Neural cell (in vitro differentiated cells): Measurements from ENCODE around the gene SPHK2. TPM values are rescaled to one million over a fixed set of nuclear protein-coding genes. Genes with fewer than 3 reads are reported as not detected.

Experiments
- H2AFZ ChIP-seq: fragments of 200-600, 300-800 bp; sonication (generic), shearing (Covaris generic); 2 replicates; pipeline ENCODE4 v1.6.0; 2014; ENCODE audit warnings: low read depth, mild to moderate bottlenecking, antibody characterized with exemption, low read length, moderate library complexity
- H3F3A ChIP-seq: fragments of 200-600 bp; shearing (Covaris generic); 2 replicates; pipeline ENCODE4 v1.6.1; 2016; ENCODE audit warnings: mild to moderate bottlenecking, moderate library complexity, mixed read lengths, antibody characterized with exemption, low read length; ENCODE audit not compliant: insufficient read depth, poor library complexity, severe bottlenecking
- H3K27ac ChIP-seq: fragments of 200-600, 300-800 bp; sonication (generic), shearing (Covaris generic); 2 replicates; pipeline ENCODE4 v1.5.1; 2014; ENCODE audit warnings: mild to moderate bottlenecking, low read length, moderate library complexity
- H3K27me3 ChIP-seq: fragments of 300-800, 200-600 bp; sonication (generic), shearing (Covaris generic); 2 replicates; pipeline ENCODE4 v1.6.0; 2014; ENCODE audit warnings: mild to moderate bottlenecking, low read depth, low read length, moderate library complexity; ENCODE audit not compliant: insufficient read depth
- H3K36me3 ChIP-seq: fragments of 300-800, 200-600 bp; sonication (generic), shearing (Covaris generic); 2 replicates; pipeline ENCODE4 v1.5.1; 2014; ENCODE audit warnings: mild to moderate bottlenecking, antibody characterized with exemption, low read length, moderate library complexity; ENCODE audit not compliant: insufficient read depth
- H3K4me2 ChIP-seq: fragments of 300-800, 200-600 bp; sonication (generic), shearing (Covaris generic); 2 replicates; pipeline ENCODE4 v1.6.0; 2014; ENCODE audit warnings: mild to moderate bottlenecking, low read length
- H3K4me3 ChIP-seq: fragments of 300-800, 200-600 bp; sonication (generic), shearing (Covaris generic); 2 replicates; pipeline ENCODE4 v1.5.1; 2014; ENCODE audit warnings: mild to moderate bottlenecking, low read length, moderate library complexity
- H3K79me2 ChIP-seq: fragments of 200-600 bp; shearing (Covaris generic); replicated peaks from 2 replicates; pipeline ENCODE4 v1.6.0; 2014; ENCODE audit warnings: mild to moderate bottlenecking, low read length, moderate library complexity; ENCODE audit not compliant: insufficient read depth
- H3K9ac ChIP-seq: fragments of 300-800, 200-600 bp; sonication (generic), shearing (Covaris generic); 2 replicates; pipeline ENCODE4 v1.6.1; 2016; ENCODE audit warnings: mild to moderate bottlenecking, low read length, mixed read lengths
- H3K9me2 ChIP-seq: fragments of 200-600 bp; shearing (Covaris generic); 2 replicates; pipeline ENCODE4 v1.6.1; 2016; ENCODE audit warnings: mild to moderate bottlenecking, low read length, mixed read lengths; ENCODE audit not compliant: insufficient read depth
- H3K9me3 ChIP-seq: fragments of 200-600, 300-800 bp; sonication (generic), shearing (Covaris generic); 2 replicates; pipeline ENCODE4 v1.6.1; 2016; ENCODE audit warnings: mild to moderate bottlenecking, mixed run types, low read length, moderate library complexity, mixed read lengths
- H4K20me1 ChIP-seq: fragments of 200-600 bp; shearing (Covaris generic); 2 replicates; pipeline ENCODE4 v1.6.1; 2016; ENCODE audit warnings: mild to moderate bottlenecking, mixed run types; ENCODE audit not compliant: insufficient read depth
- EP300 ChIP-seq: fragments of 450-650 bp; conservative IDR thresholded peaks from 2 replicates; pipeline ENCODE4 v1.6.1; 2014; ENCODE audit warnings: antibody characterized with exemption, mild to moderate bottlenecking, moderate library complexity; ENCODE audit not compliant: poor library complexity, severe bottlenecking
- EZH2 ChIP-seq: fragments of 200-600, 300-800 bp; shearing (Covaris generic), sonication (generic); IDR thresholded peaks from 2 replicates; pipeline ENCODE4 v1.6.1; 2014; ENCODE audit warnings: antibody characterized with exemption, low read length, borderline replicate concordance, mild to moderate bottlenecking; ENCODE audit not compliant: insufficient read depth, poor library complexity, severe bottlenecking
- MXI1 ChIP-seq: fragments of 450-650 bp; conservative IDR thresholded peaks from 2 replicates; pipeline ENCODE4 v1.6.1; 2014; ENCODE audit warnings: antibody characterized with exemption, mild to moderate bottlenecking; ENCODE audit not compliant: poor library complexity, severe bottlenecking
- POLR2AphosphoS5 ChIP-seq: IDR thresholded peaks from 2 replicates; pipeline ENCODE4 v1.6.1; 2012
- RAD21 ChIP-seq: fragments of 450-650 bp; conservative IDR thresholded peaks from 2 replicates; pipeline ENCODE4 v1.6.1; 2014; ENCODE audit warnings: antibody characterized with exemption, mild to moderate bottlenecking, moderate library complexity
- SMC3 ChIP-seq: fragments of 450-650 bp; conservative IDR thresholded peaks from 2 replicates; pipeline ENCODE4 v1.6.1; 2014; ENCODE audit warnings: antibody characterized with exemption, mild to moderate bottlenecking, moderate library complexity; ENCODE audit not compliant: poor library complexity
- TAF1 ChIP-seq: IDR thresholded peaks from 2 replicates; pipeline ENCODE4 v1.6.1; 2012; ENCODE audit warnings: low read depth
- polyA minus RNA-seq: library from RNA; depleted of rRNA, polyadenylated mRNA; stranded (reverse); fragments of >200 nt; gene quantifications from 2 replicates; pipeline ENCODE4 v1.2.3, GENCODE V29; 2014
- polyA plus RNA-seq: library from polyadenylated mRNA; depleted of rRNA; stranded (reverse); fragments of >200 nt; gene quantifications from 2 replicates; pipeline ENCODE4 v1.2.3, GENCODE V29; 2014
- TF ChIP-seq, protein P1 (sequence below): fragments of 450-650 bp; IDR thresholded peaks from 2 replicates; pipeline ENCODE4 v1.5.1; 2014; ENCODE audit warnings: antibody characterized with exemption, mild to moderate bottlenecking, moderate library complexity; ENCODE audit not compliant: poor library complexity, severe bottlenecking
- TF ChIP-seq, protein P2 (sequence below): IDR thresholded peaks from 2 replicates; pipeline ENCODE4 v1.6.1; 2012; ENCODE audit warnings: borderline replicate concordance

The SPHK2 gene
- polyA plus RNA-seq, result 22.6 and 32.6 TPM in 2 replicates
- polyA minus RNA-seq, result 28.5 and 31.7 TPM in 2 replicates

- Histone ChIP-seq H2AFZ (peak within 1 kb of the TSS; percentile 52), H3K79me2 (peaks cover 24% of the 10 kb centered on the region), H3K4me2 (peak within 1 kb of the TSS; percentile 90), H3K9me2 (no peaks in the 10 kb centered on the region), H3K27ac (peak within 1 kb of the TSS; percentile 83), H3K27me3 (no peaks in the 10 kb centered on the region), H3K9ac (peak within 1 kb of the TSS; percentile 88), H3K36me3 (peaks cover 3% of the 10 kb centered on the region), H3K4me3 (peak within 1 kb of the TSS; percentile 88), H4K20me1 (peaks cover 4% of the 10 kb centered on the region), H3K9me3 (no peaks in the 10 kb centered on the region), H3F3A (peaks cover 5% of the 10 kb centered on the region)
- TF ChIP-seq TAF1 (peak; percentile 96), EP300 (peak; percentile 86), RAD21 (peak; percentile 38), EZH2 (no peak), SMC3 (peak; percentile 54), POLR2AphosphoS5 (peak; percentile 96), MXI1 (peak; percentile 88)
- TF ChIP-seq, protein P1, sequence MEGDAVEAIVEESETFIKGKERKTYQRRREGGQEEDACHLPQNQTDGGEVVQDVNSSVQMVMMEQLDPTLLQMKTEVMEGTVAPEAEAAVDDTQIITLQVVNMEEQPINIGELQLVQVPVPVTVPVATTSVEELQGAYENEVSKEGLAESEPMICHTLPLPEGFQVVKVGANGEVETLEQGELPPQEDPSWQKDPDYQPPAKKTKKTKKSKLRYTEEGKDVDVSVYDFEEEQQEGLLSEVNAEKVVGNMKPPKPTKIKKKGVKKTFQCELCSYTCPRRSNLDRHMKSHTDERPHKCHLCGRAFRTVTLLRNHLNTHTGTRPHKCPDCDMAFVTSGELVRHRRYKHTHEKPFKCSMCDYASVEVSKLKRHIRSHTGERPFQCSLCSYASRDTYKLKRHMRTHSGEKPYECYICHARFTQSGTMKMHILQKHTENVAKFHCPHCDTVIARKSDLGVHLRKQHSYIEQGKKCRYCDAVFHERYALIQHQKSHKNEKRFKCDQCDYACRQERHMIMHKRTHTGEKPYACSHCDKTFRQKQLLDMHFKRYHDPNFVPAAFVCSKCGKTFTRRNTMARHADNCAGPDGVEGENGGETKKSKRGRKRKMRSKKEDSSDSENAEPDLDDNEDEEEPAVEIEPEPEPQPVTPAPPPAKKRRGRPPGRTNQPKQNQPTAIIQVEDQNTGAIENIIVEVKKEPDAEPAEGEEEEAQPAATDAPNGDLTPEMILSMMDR, result peak; percentile 45
- TF ChIP-seq, protein P2, sequence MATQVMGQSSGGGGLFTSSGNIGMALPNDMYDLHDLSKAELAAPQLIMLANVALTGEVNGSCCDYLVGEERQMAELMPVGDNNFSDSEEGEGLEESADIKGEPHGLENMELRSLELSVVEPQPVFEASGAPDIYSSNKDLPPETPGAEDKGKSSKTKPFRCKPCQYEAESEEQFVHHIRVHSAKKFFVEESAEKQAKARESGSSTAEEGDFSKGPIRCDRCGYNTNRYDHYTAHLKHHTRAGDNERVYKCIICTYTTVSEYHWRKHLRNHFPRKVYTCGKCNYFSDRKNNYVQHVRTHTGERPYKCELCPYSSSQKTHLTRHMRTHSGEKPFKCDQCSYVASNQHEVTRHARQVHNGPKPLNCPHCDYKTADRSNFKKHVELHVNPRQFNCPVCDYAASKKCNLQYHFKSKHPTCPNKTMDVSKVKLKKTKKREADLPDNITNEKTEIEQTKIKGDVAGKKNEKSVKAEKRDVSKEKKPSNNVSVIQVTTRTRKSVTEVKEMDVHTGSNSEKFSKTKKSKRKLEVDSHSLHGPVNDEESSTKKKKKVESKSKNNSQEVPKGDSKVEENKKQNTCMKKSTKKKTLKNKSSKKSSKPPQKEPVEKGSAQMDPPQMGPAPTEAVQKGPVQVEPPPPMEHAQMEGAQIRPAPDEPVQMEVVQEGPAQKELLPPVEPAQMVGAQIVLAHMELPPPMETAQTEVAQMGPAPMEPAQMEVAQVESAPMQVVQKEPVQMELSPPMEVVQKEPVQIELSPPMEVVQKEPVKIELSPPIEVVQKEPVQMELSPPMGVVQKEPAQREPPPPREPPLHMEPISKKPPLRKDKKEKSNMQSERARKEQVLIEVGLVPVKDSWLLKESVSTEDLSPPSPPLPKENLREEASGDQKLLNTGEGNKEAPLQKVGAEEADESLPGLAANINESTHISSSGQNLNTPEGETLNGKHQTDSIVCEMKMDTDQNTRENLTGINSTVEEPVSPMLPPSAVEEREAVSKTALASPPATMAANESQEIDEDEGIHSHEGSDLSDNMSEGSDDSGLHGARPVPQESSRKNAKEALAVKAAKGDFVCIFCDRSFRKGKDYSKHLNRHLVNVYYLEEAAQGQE, result peak; percentile 96
Measured at GRCh38 chr19:48618916-48619691, at the start of gene SPHK2, which contains the start of gene RPL18. SPHK2 (plus strand) TSS chr19:48619506; CDS start chr19:48620515, 1,009 bp downstream. RPL18 (minus strand) TSS chr19:48619178; CDS start chr19:48619143, 35 bp downstream.

- Histone ChIP-seq H3K27me3 (no peaks in the 10 kb centered on the region), H3K27ac (no peak overlapping the region), H3K9me2 (no peaks in the 10 kb centered on the region), H3K4me3 (no peak overlapping the region), H2AFZ (no peak overlapping the region), H3K36me3 (no peaks in the 10 kb centered on the region), H3K4me2 (no peak overlapping the region), H3F3A (no peaks in the 10 kb centered on the region), H3K9ac (no peak overlapping the region), H3K9me3 (no peaks in the 10 kb centered on the region), H4K20me1 (no peaks in the 10 kb centered on the region), H3K79me2 (no peaks in the 10 kb centered on the region)
- no peak for TF ChIP-seq EZH2
Measured at GRCh38 chr19:48569814-48570213, 49.5 kb upstream of the SPHK2 start.
